Panc1 (cell line): ENCODE data around the gene BRF1. TPM values are rescaled to one million over a fixed set of nuclear protein-coding genes. Genes with fewer than 3 reads are reported as not detected.
"Not testable (repeated sequence)": the region's sequence is repeated elsewhere in the genome, so short reads cannot be mapped to it uniquely, and the experiment has no call there.

ENCODE experiments used
- ATAC-seq: fragments of 200-7000 bp; cut with Tn5 transposase; 2 replicates; pipeline ENCODE4 v1.9.1; 2020; ENCODE audit warnings: mild to moderate bottlenecking, moderate library complexity
- BruUV-seq: library from RNA; stranded (reverse); fragments of 400-500 nt; replicated peaks from 2 replicates; lab custom pipeline; 2021; lab: Mats Ljungman, UMichigan
- CTCF ChIA-PET: fragments of 300-600 bp; sonication (Branson Sonifier 250); formaldehyde crosslinking; loops from one replicate; lab custom pipeline; 2022; ENCODE audit warnings: antibody characterized with exemption; lab: Charles Lee
- POLR2A ChIA-PET: fragments of 300-600 bp; sonication (Branson Sonifier 250); formaldehyde crosslinking; loops from one replicate; lab custom pipeline; 2022; ENCODE audit warnings: antibody characterized with exemption; lab: Charles Lee
- DNase-seq: peaks from one replicate; pipeline ENCODE4 v3.0.0-alpha.2; 2010; ENCODE audit warnings: low read depth, low spot score
- H3K27ac ChIP-seq: 2 replicates; pipeline ENCODE4 v1.5.1; 2011; ENCODE audit warnings: mild to moderate bottlenecking, low read length, inconsistent platforms
- H3K27me3 ChIP-seq: fragments of 200-500 bp; sonication (Bioruptor generic); 2 replicates; pipeline ENCODE4 v1.6.0; 2014; ENCODE audit warnings: low read length, inconsistent platforms; ENCODE audit not compliant: control insufficient read depth, insufficient read depth
- H3K36me3 ChIP-seq: fragments of 200-500 bp; sonication (Bioruptor generic); 2 replicates; pipeline ENCODE4 v1.5.1; 2014; ENCODE audit warnings: inconsistent platforms, mild to moderate bottlenecking, low read length, moderate library complexity; ENCODE audit not compliant: control insufficient read depth, insufficient read depth
- H3K4me1 ChIP-seq: 2 replicates; pipeline ENCODE4 v1.5.1; 2011; ENCODE audit warnings: inconsistent platforms, mild to moderate bottlenecking, low read length, moderate library complexity; ENCODE audit not compliant: control insufficient read depth, insufficient read depth
- H3K4me3 ChIP-seq, 2 experiments: 2 replicates each; pipeline ENCODE4 v1.5.1; 2011 to 2012; ENCODE audit warnings: low read depth in 2 of 2, low read length in 2 of 2, mild to moderate bottlenecking in 2 of 2, inconsistent platforms in 1 of 2, moderate library complexity in 1 of 2
- H3K9me3 ChIP-seq: fragments of 200-500 bp; sonication (Bioruptor generic); 2 replicates; pipeline ENCODE4 v1.5.1; 2014; ENCODE audit warnings: low read depth, mild to moderate bottlenecking, inconsistent platforms, low read length, moderate library complexity; ENCODE audit not compliant: control insufficient read depth, insufficient read depth
- POLR2AphosphoS5 ChIP-seq: IDR thresholded peaks from 2 replicates; pipeline ENCODE4 v1.6.1; 2012; ENCODE audit warnings: mild to moderate bottlenecking, low read depth, low read length, moderate library complexity
- SIN3A ChIP-seq: IDR thresholded peaks from 2 replicates; pipeline ENCODE4 v1.6.1; 2012; ENCODE audit warnings: low read depth, mild to moderate bottlenecking, low read length, moderate library complexity, borderline replicate concordance; ENCODE audit not compliant: insufficient read depth
- TCF7L2 ChIP-seq: IDR thresholded peaks from 2 replicates; pipeline ENCODE4 v1.6.1; 2011; ENCODE audit warnings: mild to moderate bottlenecking, low read depth, low read length, inconsistent platforms
- in situ Hi-C: cut with HindIII; loops from 2 replicates; pipeline ENCODE4 v1.10.0; 2016; ENCODE audit warnings: low sequenced_read_pairs, low pct_unique_long_range_greater_than_20kb
- intact Hi-C: fragments of 100-400 bp; cut with micrococcal nuclease; formaldehyde crosslinking; loops from one replicate; pipeline ENCODE4 v1.10.0; 2022; ENCODE audit not compliant: unreplicated experiment
- total RNA-seq: library from RNA; stranded (reverse); gene quantifications from one replicate; pipeline ENCODE4 v1.2.1, GENCODE V29; 2021; ENCODE audit not compliant: unreplicated experiment
- TF ChIP-seq, protein P1 (sequence below): fragments of 450-650 bp; IDR thresholded peaks from 2 replicates; pipeline ENCODE4 v1.5.1; 2017; ENCODE audit warnings: mild to moderate bottlenecking
- TF ChIP-seq, protein P2 (sequence below), 2 experiments: IDR thresholded peaks; 2 replicates each; pipeline ENCODE4 v1.6.1; 2011 to 2012; ENCODE audit warnings: low read depth in 2 of 2, control low read depth in 1 of 2, low read length in 1 of 2, mild to moderate bottlenecking in 1 of 2, moderate library complexity in 1 of 2; ENCODE audit not compliant: insufficient read depth in 1 of 2

Gene BRF1
- total RNA-seq, 1 experiment from 2014 or later: 25.0 TPM

DNA sequence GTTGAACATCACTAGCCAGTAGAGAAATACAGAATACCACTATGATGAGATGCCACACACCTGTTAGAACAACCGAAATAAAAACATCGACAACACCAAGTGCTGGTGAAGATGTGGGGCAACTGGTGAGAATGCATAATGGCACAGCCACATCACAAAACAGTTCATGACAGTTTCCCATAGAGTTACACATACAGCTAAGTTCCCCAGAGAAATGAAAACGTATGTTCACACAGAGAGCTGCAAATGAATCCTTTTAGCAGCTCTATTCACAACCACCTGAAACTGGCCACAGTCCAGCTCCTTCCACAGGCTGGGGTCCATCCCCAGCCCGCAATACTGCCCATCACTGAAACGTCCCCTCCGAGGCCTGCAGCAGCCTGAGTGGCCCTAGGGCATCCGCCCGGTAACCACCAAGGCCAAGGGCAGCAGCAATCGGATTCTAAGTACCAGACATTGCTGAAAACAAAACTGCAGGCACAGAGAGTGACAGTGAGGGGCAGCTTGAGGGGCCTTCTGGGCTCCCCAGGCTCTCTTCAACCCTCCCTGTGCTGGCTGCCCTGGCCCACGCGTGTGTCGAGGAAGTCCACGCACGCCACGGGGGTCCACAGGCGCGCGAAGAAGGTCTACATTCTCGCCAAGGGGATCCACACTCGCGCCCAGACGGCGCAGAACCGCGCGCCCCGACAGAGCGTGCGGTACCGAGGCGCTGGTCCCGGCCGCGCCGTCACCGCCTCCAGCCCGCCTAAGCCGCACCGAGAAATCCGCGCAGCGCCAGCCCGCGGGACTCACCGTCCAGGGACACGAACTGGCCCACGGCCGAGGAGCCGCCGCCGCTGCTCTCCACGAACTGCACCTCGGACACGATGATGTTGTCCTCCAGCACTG lies 903 bp downstream of the BRF1 start:
- TF ChIP-seq, protein P1, sequence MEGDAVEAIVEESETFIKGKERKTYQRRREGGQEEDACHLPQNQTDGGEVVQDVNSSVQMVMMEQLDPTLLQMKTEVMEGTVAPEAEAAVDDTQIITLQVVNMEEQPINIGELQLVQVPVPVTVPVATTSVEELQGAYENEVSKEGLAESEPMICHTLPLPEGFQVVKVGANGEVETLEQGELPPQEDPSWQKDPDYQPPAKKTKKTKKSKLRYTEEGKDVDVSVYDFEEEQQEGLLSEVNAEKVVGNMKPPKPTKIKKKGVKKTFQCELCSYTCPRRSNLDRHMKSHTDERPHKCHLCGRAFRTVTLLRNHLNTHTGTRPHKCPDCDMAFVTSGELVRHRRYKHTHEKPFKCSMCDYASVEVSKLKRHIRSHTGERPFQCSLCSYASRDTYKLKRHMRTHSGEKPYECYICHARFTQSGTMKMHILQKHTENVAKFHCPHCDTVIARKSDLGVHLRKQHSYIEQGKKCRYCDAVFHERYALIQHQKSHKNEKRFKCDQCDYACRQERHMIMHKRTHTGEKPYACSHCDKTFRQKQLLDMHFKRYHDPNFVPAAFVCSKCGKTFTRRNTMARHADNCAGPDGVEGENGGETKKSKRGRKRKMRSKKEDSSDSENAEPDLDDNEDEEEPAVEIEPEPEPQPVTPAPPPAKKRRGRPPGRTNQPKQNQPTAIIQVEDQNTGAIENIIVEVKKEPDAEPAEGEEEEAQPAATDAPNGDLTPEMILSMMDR: no peak
- TF ChIP-seq TCF7L2 (no peak), POLR2AphosphoS5 (no peak), SIN3A (no peak)
- TF ChIP-seq, protein P2, sequence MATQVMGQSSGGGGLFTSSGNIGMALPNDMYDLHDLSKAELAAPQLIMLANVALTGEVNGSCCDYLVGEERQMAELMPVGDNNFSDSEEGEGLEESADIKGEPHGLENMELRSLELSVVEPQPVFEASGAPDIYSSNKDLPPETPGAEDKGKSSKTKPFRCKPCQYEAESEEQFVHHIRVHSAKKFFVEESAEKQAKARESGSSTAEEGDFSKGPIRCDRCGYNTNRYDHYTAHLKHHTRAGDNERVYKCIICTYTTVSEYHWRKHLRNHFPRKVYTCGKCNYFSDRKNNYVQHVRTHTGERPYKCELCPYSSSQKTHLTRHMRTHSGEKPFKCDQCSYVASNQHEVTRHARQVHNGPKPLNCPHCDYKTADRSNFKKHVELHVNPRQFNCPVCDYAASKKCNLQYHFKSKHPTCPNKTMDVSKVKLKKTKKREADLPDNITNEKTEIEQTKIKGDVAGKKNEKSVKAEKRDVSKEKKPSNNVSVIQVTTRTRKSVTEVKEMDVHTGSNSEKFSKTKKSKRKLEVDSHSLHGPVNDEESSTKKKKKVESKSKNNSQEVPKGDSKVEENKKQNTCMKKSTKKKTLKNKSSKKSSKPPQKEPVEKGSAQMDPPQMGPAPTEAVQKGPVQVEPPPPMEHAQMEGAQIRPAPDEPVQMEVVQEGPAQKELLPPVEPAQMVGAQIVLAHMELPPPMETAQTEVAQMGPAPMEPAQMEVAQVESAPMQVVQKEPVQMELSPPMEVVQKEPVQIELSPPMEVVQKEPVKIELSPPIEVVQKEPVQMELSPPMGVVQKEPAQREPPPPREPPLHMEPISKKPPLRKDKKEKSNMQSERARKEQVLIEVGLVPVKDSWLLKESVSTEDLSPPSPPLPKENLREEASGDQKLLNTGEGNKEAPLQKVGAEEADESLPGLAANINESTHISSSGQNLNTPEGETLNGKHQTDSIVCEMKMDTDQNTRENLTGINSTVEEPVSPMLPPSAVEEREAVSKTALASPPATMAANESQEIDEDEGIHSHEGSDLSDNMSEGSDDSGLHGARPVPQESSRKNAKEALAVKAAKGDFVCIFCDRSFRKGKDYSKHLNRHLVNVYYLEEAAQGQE (IDR thresholded peaks at IDR 0.05; ENCODE audit: insufficient read depth in 1 of 2, low read depth in 2 of 2, low read length in 1 of 2): no peak
- POLR2A ChIA-PET: interaction anchor here (0.5 to 0.6 kb wide), 3 partner anchors 36 to 433 kb away, joined by 4 to 9 read pairs (median 5); no protein-coding TSS in a partner anchor
- no TSS peak for BruUV-seq
- intact Hi-C loops (no loop called here), in situ Hi-C loops (no loop called here)
- no peaks in the 10 kb centered on the region for H3K27me3 ChIP-seq
- ATAC-seq: peak; percentile 6
- H3K36me3 ChIP-seq: no peaks in the 10 kb centered on the region; the same call in 1 of the 2 replicates
- CTCF ChIA-PET: no interaction called here
- peak overlapping the region; percentile 63 to 71 for H3K4me3 ChIP-seq
- no peaks in the 10 kb centered on the region for H3K4me1 ChIP-seq
- peak overlapping the region; percentile 72 for H3K27ac ChIP-seq
- H3K9me3 ChIP-seq: no peaks in the 10 kb centered on the region
- no peak for DNase-seq

DNA sequence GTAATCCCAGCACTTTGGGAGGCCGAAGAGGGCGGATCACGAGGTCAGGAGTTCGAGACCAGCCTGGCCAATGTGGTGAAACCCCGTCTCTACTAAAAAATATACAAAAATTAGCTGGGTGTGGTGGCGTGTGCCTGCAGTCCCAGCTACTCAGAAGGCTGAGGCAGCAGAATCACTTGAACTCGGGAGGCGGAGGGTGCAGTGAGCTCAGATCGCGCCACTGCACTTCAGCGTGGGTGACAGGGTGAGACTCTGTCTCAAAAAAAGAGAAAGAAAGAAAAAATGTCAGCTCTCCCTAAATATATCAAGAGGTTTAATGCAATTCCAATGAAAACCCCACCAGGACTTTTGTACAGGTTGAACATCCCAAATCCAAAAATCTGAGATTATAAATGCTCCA lies 3.5 kb downstream of the BRF1 start:
- in situ Hi-C loops, DNase-seq, H3K27ac ChIP-seq, H3K4me1 ChIP-seq, H3K36me3 ChIP-seq, H3K9me3 ChIP-seq, POLR2A ChIA-PET, intact Hi-C loops, H3K4me3 ChIP-seq, CTCF ChIA-PET, H3K27me3 ChIP-seq, ATAC-seq, BruUV-seq: not testable (repeated sequence)

DNA sequence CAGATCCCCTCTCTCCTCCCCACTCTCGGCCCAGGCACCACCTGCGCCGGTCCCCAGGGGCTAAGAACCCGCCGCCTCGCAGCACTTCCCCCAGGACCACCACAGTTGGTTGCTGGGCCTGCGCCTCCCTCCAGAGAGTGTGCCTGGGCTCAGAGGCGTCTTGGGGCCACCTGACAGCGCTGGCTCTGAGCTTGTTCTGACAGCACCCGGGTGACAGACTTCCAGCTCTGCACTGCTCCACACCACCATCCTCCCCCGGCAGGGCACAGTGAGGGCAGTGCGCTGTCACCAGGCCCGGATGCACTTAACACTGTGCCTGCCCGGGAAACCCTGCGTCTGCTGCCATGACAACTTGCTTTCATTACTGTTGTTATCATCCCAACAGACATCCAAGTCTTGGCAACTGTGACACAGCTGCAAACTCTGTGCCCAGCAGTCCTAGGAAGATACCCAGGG lies 6.6 kb downstream of the BRF1 start:
- Histone ChIP-seq H3K9me3 (no peaks in the 10 kb centered on the region), H3K27me3 (no peaks in the 10 kb centered on the region), H3K4me1 (peaks cover 7% of the 10 kb centered on the region; the same call in 1 of the 2 replicates), H3K27ac (no peak overlapping the region), H3K4me3 (no peak overlapping the region), H3K36me3 (no peaks in the 10 kb centered on the region)
- TF ChIP-seq TCF7L2: no peak
- TF ChIP-seq SIN3A: no peak
- TF ChIP-seq, protein P1: no peak
- TF ChIP-seq, protein P2 (IDR thresholded peaks at IDR 0.05; ENCODE audit: insufficient read depth in 1 of 2, low read depth in 2 of 2, low read length in 1 of 2): no peak
- no peak for TF ChIP-seq POLR2AphosphoS5
- in situ Hi-C loops (no loop called here), intact Hi-C loops (no loop called here)
- ChIA-PET POLR2A (no interaction called here), CTCF (no interaction called here)
- BruUV-seq: no TSS peak
- DNase-seq (no peak), ATAC-seq (peak; percentile 64)
